Neural cell (in vitro differentiated cells): Measurements from ENCODE around the gene GLA. TPM values are rescaled to one million over a fixed set of nuclear protein-coding genes. Genes with fewer than 3 reads are reported as not detected.

ENCODE experiments used
- H2AFZ ChIP-seq: fragments of 200-600, 300-800 bp; sonication (generic), shearing (Covaris generic); 2 replicates; pipeline ENCODE4 v1.6.0; 2014; ENCODE audit warnings: low read depth, mild to moderate bottlenecking, antibody characterized with exemption, low read length, moderate library complexity
- H3F3A ChIP-seq: fragments of 200-600 bp; shearing (Covaris generic); 2 replicates; pipeline ENCODE4 v1.6.1; 2016; ENCODE audit warnings: mild to moderate bottlenecking, moderate library complexity, mixed read lengths, antibody characterized with exemption, low read length; ENCODE audit not compliant: insufficient read depth, poor library complexity, severe bottlenecking
- H3K27ac ChIP-seq: fragments of 200-600, 300-800 bp; sonication (generic), shearing (Covaris generic); 2 replicates; pipeline ENCODE4 v1.5.1; 2014; ENCODE audit warnings: mild to moderate bottlenecking, low read length, moderate library complexity
- H3K27me3 ChIP-seq: fragments of 300-800, 200-600 bp; sonication (generic), shearing (Covaris generic); 2 replicates; pipeline ENCODE4 v1.6.0; 2014; ENCODE audit warnings: mild to moderate bottlenecking, low read depth, low read length, moderate library complexity; ENCODE audit not compliant: insufficient read depth
- H3K36me3 ChIP-seq: fragments of 300-800, 200-600 bp; sonication (generic), shearing (Covaris generic); 2 replicates; pipeline ENCODE4 v1.5.1; 2014; ENCODE audit warnings: mild to moderate bottlenecking, antibody characterized with exemption, low read length, moderate library complexity; ENCODE audit not compliant: insufficient read depth
- H3K4me2 ChIP-seq: fragments of 300-800, 200-600 bp; sonication (generic), shearing (Covaris generic); 2 replicates; pipeline ENCODE4 v1.6.0; 2014; ENCODE audit warnings: mild to moderate bottlenecking, low read length
- H3K4me3 ChIP-seq: fragments of 300-800, 200-600 bp; sonication (generic), shearing (Covaris generic); 2 replicates; pipeline ENCODE4 v1.5.1; 2014; ENCODE audit warnings: mild to moderate bottlenecking, low read length, moderate library complexity
- H3K79me2 ChIP-seq: fragments of 200-600 bp; shearing (Covaris generic); replicated peaks from 2 replicates; pipeline ENCODE4 v1.6.0; 2014; ENCODE audit warnings: mild to moderate bottlenecking, low read length, moderate library complexity; ENCODE audit not compliant: insufficient read depth
- H3K9ac ChIP-seq: fragments of 300-800, 200-600 bp; sonication (generic), shearing (Covaris generic); 2 replicates; pipeline ENCODE4 v1.6.1; 2016; ENCODE audit warnings: mild to moderate bottlenecking, low read length, mixed read lengths
- H3K9me2 ChIP-seq: fragments of 200-600 bp; shearing (Covaris generic); 2 replicates; pipeline ENCODE4 v1.6.1; 2016; ENCODE audit warnings: mild to moderate bottlenecking, low read length, mixed read lengths; ENCODE audit not compliant: insufficient read depth
- H3K9me3 ChIP-seq: fragments of 200-600, 300-800 bp; sonication (generic), shearing (Covaris generic); 2 replicates; pipeline ENCODE4 v1.6.1; 2016; ENCODE audit warnings: mild to moderate bottlenecking, mixed run types, low read length, moderate library complexity, mixed read lengths
- H4K20me1 ChIP-seq: fragments of 200-600 bp; shearing (Covaris generic); 2 replicates; pipeline ENCODE4 v1.6.1; 2016; ENCODE audit warnings: mild to moderate bottlenecking, mixed run types; ENCODE audit not compliant: insufficient read depth
- EP300 ChIP-seq: fragments of 450-650 bp; conservative IDR thresholded peaks from 2 replicates; pipeline ENCODE4 v1.6.1; 2014; ENCODE audit warnings: antibody characterized with exemption, mild to moderate bottlenecking, moderate library complexity; ENCODE audit not compliant: poor library complexity, severe bottlenecking
- EZH2 ChIP-seq: fragments of 200-600, 300-800 bp; shearing (Covaris generic), sonication (generic); IDR thresholded peaks from 2 replicates; pipeline ENCODE4 v1.6.1; 2014; ENCODE audit warnings: antibody characterized with exemption, low read length, borderline replicate concordance, mild to moderate bottlenecking; ENCODE audit not compliant: insufficient read depth, poor library complexity, severe bottlenecking
- MXI1 ChIP-seq: fragments of 450-650 bp; conservative IDR thresholded peaks from 2 replicates; pipeline ENCODE4 v1.6.1; 2014; ENCODE audit warnings: antibody characterized with exemption, mild to moderate bottlenecking; ENCODE audit not compliant: poor library complexity, severe bottlenecking
- POLR2AphosphoS5 ChIP-seq: IDR thresholded peaks from 2 replicates; pipeline ENCODE4 v1.6.1; 2012
- RAD21 ChIP-seq: fragments of 450-650 bp; conservative IDR thresholded peaks from 2 replicates; pipeline ENCODE4 v1.6.1; 2014; ENCODE audit warnings: antibody characterized with exemption, mild to moderate bottlenecking, moderate library complexity
- SMC3 ChIP-seq: fragments of 450-650 bp; conservative IDR thresholded peaks from 2 replicates; pipeline ENCODE4 v1.6.1; 2014; ENCODE audit warnings: antibody characterized with exemption, mild to moderate bottlenecking, moderate library complexity; ENCODE audit not compliant: poor library complexity
- TAF1 ChIP-seq: IDR thresholded peaks from 2 replicates; pipeline ENCODE4 v1.6.1; 2012; ENCODE audit warnings: low read depth
- polyA plus RNA-seq: library from polyadenylated mRNA; depleted of rRNA; stranded (reverse); fragments of >200 nt; gene quantifications from 2 replicates; pipeline ENCODE4 v1.2.3, GENCODE V29; 2014
- TF ChIP-seq, protein P1 (sequence below): fragments of 450-650 bp; IDR thresholded peaks from 2 replicates; pipeline ENCODE4 v1.5.1; 2014; ENCODE audit warnings: antibody characterized with exemption, mild to moderate bottlenecking, moderate library complexity; ENCODE audit not compliant: poor library complexity, severe bottlenecking
- TF ChIP-seq, protein P2 (sequence below): IDR thresholded peaks from 2 replicates; pipeline ENCODE4 v1.6.1; 2012; ENCODE audit warnings: borderline replicate concordance

Gene GLA
- polyA plus RNA-seq, 1 donor from 2014 or later = 39.0 TPM

DNA sequence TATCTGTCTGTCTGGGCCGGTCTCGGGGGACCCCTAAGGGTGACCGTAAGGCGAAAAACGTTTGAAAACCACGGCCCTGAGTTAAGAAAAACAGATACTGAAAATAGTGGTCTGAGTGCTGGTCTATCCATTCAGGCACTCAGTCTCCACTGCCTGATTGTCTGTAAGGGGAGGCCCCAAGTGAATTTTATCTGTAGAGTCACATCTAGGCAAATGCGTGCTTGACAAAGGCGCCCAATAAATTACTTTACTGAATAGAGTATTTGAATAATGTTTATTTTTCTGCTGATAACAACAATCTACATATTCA lies 762 bp upstream of the GLA start:
- peak overlapping the region; percentile 89 for H3K9ac ChIP-seq
- no peaks in the 10 kb centered on the region for H3K36me3 ChIP-seq
- no peaks in the 10 kb centered on the region for H3K9me3 ChIP-seq
- H2AFZ ChIP-seq = peak overlapping the region; percentile 21
- TF ChIP-seq SMC3 = no peak
- no peak for TF ChIP-seq EP300
- TF ChIP-seq, protein P1, sequence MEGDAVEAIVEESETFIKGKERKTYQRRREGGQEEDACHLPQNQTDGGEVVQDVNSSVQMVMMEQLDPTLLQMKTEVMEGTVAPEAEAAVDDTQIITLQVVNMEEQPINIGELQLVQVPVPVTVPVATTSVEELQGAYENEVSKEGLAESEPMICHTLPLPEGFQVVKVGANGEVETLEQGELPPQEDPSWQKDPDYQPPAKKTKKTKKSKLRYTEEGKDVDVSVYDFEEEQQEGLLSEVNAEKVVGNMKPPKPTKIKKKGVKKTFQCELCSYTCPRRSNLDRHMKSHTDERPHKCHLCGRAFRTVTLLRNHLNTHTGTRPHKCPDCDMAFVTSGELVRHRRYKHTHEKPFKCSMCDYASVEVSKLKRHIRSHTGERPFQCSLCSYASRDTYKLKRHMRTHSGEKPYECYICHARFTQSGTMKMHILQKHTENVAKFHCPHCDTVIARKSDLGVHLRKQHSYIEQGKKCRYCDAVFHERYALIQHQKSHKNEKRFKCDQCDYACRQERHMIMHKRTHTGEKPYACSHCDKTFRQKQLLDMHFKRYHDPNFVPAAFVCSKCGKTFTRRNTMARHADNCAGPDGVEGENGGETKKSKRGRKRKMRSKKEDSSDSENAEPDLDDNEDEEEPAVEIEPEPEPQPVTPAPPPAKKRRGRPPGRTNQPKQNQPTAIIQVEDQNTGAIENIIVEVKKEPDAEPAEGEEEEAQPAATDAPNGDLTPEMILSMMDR = no peak
- no peak for TF ChIP-seq RAD21
- TF ChIP-seq, protein P2, sequence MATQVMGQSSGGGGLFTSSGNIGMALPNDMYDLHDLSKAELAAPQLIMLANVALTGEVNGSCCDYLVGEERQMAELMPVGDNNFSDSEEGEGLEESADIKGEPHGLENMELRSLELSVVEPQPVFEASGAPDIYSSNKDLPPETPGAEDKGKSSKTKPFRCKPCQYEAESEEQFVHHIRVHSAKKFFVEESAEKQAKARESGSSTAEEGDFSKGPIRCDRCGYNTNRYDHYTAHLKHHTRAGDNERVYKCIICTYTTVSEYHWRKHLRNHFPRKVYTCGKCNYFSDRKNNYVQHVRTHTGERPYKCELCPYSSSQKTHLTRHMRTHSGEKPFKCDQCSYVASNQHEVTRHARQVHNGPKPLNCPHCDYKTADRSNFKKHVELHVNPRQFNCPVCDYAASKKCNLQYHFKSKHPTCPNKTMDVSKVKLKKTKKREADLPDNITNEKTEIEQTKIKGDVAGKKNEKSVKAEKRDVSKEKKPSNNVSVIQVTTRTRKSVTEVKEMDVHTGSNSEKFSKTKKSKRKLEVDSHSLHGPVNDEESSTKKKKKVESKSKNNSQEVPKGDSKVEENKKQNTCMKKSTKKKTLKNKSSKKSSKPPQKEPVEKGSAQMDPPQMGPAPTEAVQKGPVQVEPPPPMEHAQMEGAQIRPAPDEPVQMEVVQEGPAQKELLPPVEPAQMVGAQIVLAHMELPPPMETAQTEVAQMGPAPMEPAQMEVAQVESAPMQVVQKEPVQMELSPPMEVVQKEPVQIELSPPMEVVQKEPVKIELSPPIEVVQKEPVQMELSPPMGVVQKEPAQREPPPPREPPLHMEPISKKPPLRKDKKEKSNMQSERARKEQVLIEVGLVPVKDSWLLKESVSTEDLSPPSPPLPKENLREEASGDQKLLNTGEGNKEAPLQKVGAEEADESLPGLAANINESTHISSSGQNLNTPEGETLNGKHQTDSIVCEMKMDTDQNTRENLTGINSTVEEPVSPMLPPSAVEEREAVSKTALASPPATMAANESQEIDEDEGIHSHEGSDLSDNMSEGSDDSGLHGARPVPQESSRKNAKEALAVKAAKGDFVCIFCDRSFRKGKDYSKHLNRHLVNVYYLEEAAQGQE = no peak
- TF ChIP-seq TAF1 = no peak
- TF ChIP-seq MXI1 = no peak
- no peak for TF ChIP-seq EZH2
- TF ChIP-seq POLR2AphosphoS5 = no peak
- H3K27me3 ChIP-seq = no peaks in the 10 kb centered on the region
- H3F3A ChIP-seq = no peaks in the 10 kb centered on the region
- H3K9me2 ChIP-seq = no peaks in the 10 kb centered on the region
- peak overlapping the region; percentile 96 for H3K27ac ChIP-seq
- peaks cover 34% of the 10 kb centered on the region for H3K79me2 ChIP-seq
- no peak overlapping the region for H3K4me2 ChIP-seq
- H4K20me1 ChIP-seq = no peaks in the 10 kb centered on the region
- peak overlapping the region; percentile 79 for H3K4me3 ChIP-seq

DNA sequence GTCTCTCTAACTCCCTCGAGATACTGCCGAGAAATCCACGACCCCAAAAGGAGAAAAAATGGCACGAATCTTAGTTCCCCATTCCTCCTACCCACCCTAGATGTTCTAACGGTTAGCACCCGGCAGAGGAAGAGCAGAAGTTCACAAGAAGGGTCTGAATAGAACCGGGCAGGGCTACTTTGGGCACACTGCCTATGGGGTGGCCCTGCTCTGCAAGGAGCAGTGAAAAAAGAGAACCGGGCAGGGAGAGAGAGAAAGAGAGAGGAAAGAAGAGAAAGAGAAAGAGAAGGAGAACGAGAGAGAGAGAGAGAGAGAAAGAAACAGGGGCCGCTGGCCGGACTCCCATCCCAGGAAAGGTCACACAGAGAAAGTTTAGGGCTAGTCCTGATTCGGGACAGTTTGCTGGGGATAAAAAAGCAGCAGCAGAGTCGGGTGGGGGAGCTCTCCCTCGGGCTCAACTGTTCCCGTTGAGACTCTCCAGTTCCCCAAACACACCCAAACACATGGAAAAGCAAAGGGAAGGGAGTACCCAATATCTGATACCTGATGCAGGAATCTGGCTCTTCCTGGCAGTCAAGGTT lies 468 bp downstream of the GLA start:
- TF ChIP-seq POLR2AphosphoS5 = no peak
- TF ChIP-seq TAF1 = no peak
- TF ChIP-seq, protein P1 = no peak
- TF ChIP-seq, protein P2 = no peak
- TF ChIP-seq EZH2 = no peak
- no peak for TF ChIP-seq RAD21
- no peak for TF ChIP-seq MXI1
- no peak for TF ChIP-seq EP300
- TF ChIP-seq SMC3 = no peak
- Histone ChIP-seq H3K9me3 (no peaks in the 10 kb centered on the region), H3K27me3 (no peaks in the 10 kb centered on the region), H3K4me2 (peak overlapping the region; percentile 58), H3K27ac (peak overlapping the region; percentile 81), H3K79me2 (peaks cover 34% of the 10 kb centered on the region), H3F3A (no peaks in the 10 kb centered on the region), H3K9ac (peak overlapping the region; percentile 74), H3K36me3 (no peaks in the 10 kb centered on the region), H3K4me3 (peak overlapping the region; percentile 79), H4K20me1 (no peaks in the 10 kb centered on the region), H2AFZ (peak overlapping the region; percentile 27), H3K9me2 (no peaks in the 10 kb centered on the region)
